ENCODE measurements around the gene CBFB. TPM values are rescaled to one million over a fixed set of nuclear protein-coding genes. Genes with fewer than 3 reads are reported as not detected.

Gene CBFB
- total RNA-seq, 2 experiments from 2014 or later, result 111 to 114 TPM

DNA sequence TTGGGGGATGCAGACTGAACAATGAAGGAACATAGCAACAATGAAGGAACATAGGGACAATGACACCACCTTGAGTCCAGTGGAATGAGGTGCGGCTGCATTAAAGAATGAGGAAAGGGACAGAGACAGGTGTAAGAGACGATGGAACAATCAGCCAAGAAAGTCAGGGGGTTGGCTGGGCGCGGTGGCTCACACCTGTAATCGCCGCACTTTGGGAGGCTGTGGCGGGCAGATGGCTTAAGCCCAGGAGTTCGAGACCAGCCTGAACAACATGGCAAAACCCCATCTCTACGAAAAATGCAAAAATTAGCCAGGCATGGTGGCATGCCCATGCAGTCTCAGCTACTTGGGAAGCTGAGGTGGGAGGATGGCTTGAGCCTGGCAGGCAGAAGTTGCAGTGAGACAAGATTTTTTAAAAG is 13.6 kb upstream of the CBFB start:
- Mint-ChIP-seq H3K27me3 (no peaks in the 10 kb centered on the region), H3K4me1 (ENCODE audit: low read depth) (peaks cover 17% of the 10 kb centered on the region), H3K36me3 (ENCODE audit: low read depth) (peaks cover 6% of the 10 kb centered on the region), H3K4me3 (peak overlapping the region; percentile 83), H3K27ac (no peak overlapping the region), H3K9me3 (no peaks in the 10 kb centered on the region)
- intact Hi-C loops (cut with micrococcal nuclease), result loop anchor here (5.0 kb wide), 3 partner anchors 33 to 142 kb away; partner anchors contain the start of genes FBXL8 and TRADD
- CTCF ChIA-PET, result interaction anchor here (1.2 to 9.1 kb wide), 6 partner anchors 13 to 169 kb away, joined by 3 to 187 read pairs (median 42); partner anchors contain the start of genes B3GNT9, CBFB, CES3 and FBXL8
- DNase-seq (peak; percentile 39), ATAC-seq (no peak)
- POLR2A ChIA-PET, result interaction anchor here (1.1 to 5.0 kb wide), 2 partner anchors 14 to 95 kb away, joined by 5 to 52 read pairs; partner anchors contain the start of genes CBFB and PHAF1
- TF ChIP-seq, protein P1, sequence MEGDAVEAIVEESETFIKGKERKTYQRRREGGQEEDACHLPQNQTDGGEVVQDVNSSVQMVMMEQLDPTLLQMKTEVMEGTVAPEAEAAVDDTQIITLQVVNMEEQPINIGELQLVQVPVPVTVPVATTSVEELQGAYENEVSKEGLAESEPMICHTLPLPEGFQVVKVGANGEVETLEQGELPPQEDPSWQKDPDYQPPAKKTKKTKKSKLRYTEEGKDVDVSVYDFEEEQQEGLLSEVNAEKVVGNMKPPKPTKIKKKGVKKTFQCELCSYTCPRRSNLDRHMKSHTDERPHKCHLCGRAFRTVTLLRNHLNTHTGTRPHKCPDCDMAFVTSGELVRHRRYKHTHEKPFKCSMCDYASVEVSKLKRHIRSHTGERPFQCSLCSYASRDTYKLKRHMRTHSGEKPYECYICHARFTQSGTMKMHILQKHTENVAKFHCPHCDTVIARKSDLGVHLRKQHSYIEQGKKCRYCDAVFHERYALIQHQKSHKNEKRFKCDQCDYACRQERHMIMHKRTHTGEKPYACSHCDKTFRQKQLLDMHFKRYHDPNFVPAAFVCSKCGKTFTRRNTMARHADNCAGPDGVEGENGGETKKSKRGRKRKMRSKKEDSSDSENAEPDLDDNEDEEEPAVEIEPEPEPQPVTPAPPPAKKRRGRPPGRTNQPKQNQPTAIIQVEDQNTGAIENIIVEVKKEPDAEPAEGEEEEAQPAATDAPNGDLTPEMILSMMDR (IDR thresholded peaks at IDR 0.05), result peak; percentile 17

DNA sequence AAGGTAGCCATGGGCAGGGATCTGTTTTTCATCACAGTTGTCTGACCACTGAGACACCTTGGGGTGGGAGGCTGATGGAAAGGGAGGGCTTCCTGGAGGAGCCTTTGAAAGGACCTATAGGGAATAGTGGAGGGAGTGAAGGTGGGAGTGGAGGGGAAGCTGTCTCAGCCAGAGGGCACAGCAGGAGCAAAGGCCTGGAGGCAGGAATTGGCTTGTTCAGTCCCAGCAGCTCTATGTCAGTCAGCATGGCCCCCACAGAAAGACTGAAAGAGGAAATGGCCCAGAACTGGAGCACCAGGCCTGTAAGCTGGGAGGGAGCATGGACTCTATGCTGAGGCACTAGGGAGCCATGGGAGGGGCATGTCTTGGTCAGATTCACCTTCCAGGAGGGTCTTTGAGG is 12.8 kb upstream of the CBFB start:
- POLR2A ChIA-PET, result interaction anchor here (1.2 kb wide), 1 partner anchor 35 kb away, joined by 3 read pairs; no protein-coding TSS in a partner anchor
- Mint-ChIP-seq H3K36me3 (ENCODE audit: low read depth) (peaks cover 6% of the 10 kb centered on the region), H3K27me3 (no peaks in the 10 kb centered on the region), H3K4me1 (ENCODE audit: low read depth) (peaks cover 17% of the 10 kb centered on the region), H3K27ac (peak overlapping the region; percentile 42), H3K4me3 (no peak overlapping the region), H3K9me3 (no peaks in the 10 kb centered on the region)
- no peak for ATAC-seq
- CTCF ChIA-PET, result interaction anchor here (1.0 to 9.1 kb wide), 6 partner anchors 9 to 168 kb away, joined by 3 to 187 read pairs (median 44); partner anchors contain the start of genes B3GNT9, CBFB, FBXL8 and MATCAP1
- intact Hi-C loops (cut with micrococcal nuclease), result loop anchor here (5.0 kb wide), 3 partner anchors 34 to 141 kb away; partner anchors contain the start of genes FBXL8 and TRADD
- DNase-seq, result peak; percentile 1
- TF ChIP-seq, protein P1 (IDR thresholded peaks at IDR 0.05), result no peak

DNA sequence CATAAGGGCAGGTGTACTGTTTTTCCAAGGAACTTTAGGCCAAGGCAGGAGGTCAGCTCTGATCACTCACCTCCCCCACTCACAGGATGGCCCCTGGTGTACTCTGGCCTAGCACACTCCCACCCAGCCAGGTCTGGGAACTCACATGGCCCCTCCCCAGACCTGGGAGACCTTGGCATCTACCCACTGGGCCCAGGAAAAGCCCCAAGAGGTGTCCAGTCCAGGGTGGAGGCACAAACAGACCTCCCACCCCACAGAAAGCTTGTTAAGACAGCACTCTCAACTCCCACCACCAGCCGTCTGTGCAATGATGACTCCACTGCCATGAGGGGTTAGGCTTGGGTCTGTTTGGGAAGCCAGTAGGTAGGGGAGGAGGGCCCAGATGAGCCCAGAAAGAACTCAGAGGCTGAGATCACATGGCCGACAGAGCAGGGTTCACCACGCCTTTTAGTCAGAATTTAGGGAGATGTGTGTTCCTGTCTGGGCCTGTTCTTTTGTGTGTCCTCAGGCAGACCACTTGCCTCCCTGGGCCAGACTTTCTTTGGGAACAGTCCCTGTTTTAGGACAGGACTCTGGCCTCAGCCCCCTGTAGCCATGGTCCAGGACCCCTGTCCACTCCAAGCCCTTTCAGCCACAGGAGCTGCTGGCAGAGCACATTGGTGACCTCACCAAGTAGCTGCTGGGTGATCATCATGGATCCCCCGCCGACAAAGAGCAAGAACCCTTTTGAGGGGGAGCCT is 12.1 kb upstream of the CBFB start:
- intact Hi-C loops (cut with micrococcal nuclease), result loop anchor here (5.0 kb wide), 3 partner anchors 35 to 140 kb away; partner anchors contain the start of genes FBXL8 and TRADD
- ChIA-PET POLR2A (interaction anchor here (0.8 to 2.0 kb wide), 5 partner anchors 13 to 142 kb away, joined by 3 to 6 read pairs (median 3); partner anchors contain the start of gene PDP2), CTCF (interaction anchor here (0.8 to 9.1 kb wide), 31 partner anchors 10 to 228 kb away, joined by 3 to 187 read pairs (median 7); partner anchors contain the start of genes B3GNT9, CBFB, CES3 and FBXL8)
- ATAC-seq, result no peak
- Mint-ChIP-seq H3K4me3 (no peak overlapping the region), H3K4me1 (ENCODE audit: low read depth) (peaks cover 17% of the 10 kb centered on the region), H3K27ac (no peak overlapping the region), H3K27me3 (no peaks in the 10 kb centered on the region), H3K9me3 (no peaks in the 10 kb centered on the region), H3K36me3 (ENCODE audit: low read depth) (peaks cover 4% of the 10 kb centered on the region)
- TF ChIP-seq, protein P1 (IDR thresholded peaks at IDR 0.05), result no peak
- peak; percentile 1 for DNase-seq

DNA sequence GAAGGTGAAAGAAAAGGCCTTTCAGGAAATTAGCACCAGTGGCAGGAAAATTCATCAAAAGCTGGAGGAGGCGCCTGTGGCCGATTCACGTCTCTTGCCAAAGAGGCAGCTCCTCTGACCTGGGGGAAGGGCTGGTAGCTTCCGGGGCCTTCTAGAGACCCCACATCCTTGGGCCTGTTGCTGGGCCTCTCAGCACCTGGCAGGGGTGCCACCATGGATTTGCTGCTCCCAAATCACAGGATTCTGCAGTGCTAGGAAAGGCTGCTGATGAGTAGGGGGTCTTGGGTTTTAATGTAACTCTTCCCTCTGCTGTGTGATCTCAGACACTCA is 11.6 kb upstream of the CBFB start:
- Mint-ChIP-seq H3K36me3 (ENCODE audit: low read depth) (peaks cover 3% of the 10 kb centered on the region), H3K27ac (peak overlapping the region; percentile 52), H3K9me3 (no peaks in the 10 kb centered on the region), H3K27me3 (no peaks in the 10 kb centered on the region), H3K4me3 (no peak overlapping the region), H3K4me1 (ENCODE audit: low read depth) (peaks cover 17% of the 10 kb centered on the region)
- no peak for ATAC-seq
- POLR2A ChIA-PET, result interaction anchor here (0.6 to 2.0 kb wide), 8 partner anchors 13 to 153 kb away, joined by 3 to 6 read pairs (median 3); partner anchors contain the start of genes NOL3 and PDP2
- intact Hi-C loops (cut with micrococcal nuclease), result loop anchor here (5.0 kb wide), 3 partner anchors 35 to 140 kb away; partner anchors contain the start of genes FBXL8 and TRADD
- CTCF ChIA-PET, result interaction anchor here (0.8 to 9.1 kb wide), 49 partner anchors 8 to 233 kb away, joined by 3 to 187 read pairs (median 6); partner anchors contain the start of genes B3GNT9, CBFB, CES3 and EXOC3L1
- TF ChIP-seq, protein P1 (IDR thresholded peaks at IDR 0.05), result no peak
- DNase-seq, result peak; percentile 2

Data from activated CD8-positive, alpha-beta T cell treated with anti-CD3 and anti-CD28 coated beads for 36 hours (primary cell).